ENCODE measurements around the gene TH. TPM values are rescaled to one million over a fixed set of nuclear protein-coding genes. Genes with fewer than 3 reads are reported as not detected.
A peak's percentile ranks its signal among the peaks of the same experiment; 100 is the strongest.

The TH gene
- total and polyA plus RNA-seq, 2 donors from 2014 or later = not detected

GRCh38 chr11:2144544-2145248 is 26.9 kb downstream of the TH start:
- FAIRE-seq (no peak), DNase-seq (no peak)
- no peak overlapping the region for H3K27ac ChIP-seq (ENCODE audit: low read depth in 2 of 2, low read length in 2 of 2)
- intact Hi-C loops (cut with DNase I) = no loop called here
- H3K9me3 ChIP-seq (ENCODE audit: control insufficient read depth in 2 of 3, insufficient read depth in 1 of 3, low read length in 3 of 3) = no peaks in the 10 kb centered on the region
- H3K4me3 ChIP-seq (ENCODE audit: low read length in 3 of 3) = no peak overlapping the region
- no peak for TF ChIP-seq CTCF (IDR thresholded peaks at IDR 0.05; ENCODE audit: borderline replicate concordance, extremely low read depth, insufficient read depth)
- no peak overlapping the region for H3K9ac ChIP-seq (ENCODE audit: low read length in 3 of 3)
- H3K4me1 ChIP-seq (ENCODE audit: control insufficient read depth in 2 of 3, insufficient read depth in 2 of 3, low read depth in 1 of 3, low read length in 3 of 3) = no peaks in the 10 kb centered on the region
- peaks cover 35% of the 10 kb centered on the region for H3K27me3 ChIP-seq (ENCODE audit: control insufficient read depth, insufficient read depth, low read length)
- H3K36me3 ChIP-seq (ENCODE audit: control insufficient read depth in 2 of 3, insufficient read depth in 3 of 3, low read length in 3 of 3) = no peaks in the 10 kb centered on the region

- no peaks in the 10 kb centered on the region for H3K9me3 ChIP-seq (ENCODE audit: control insufficient read depth in 2 of 3, insufficient read depth in 1 of 3, low read length in 3 of 3)
- no peak for FAIRE-seq
- no peak overlapping the region for H3K27ac ChIP-seq (ENCODE audit: low read depth in 2 of 2, low read length in 2 of 2)
- TF ChIP-seq CTCF (IDR thresholded peaks at IDR 0.05; ENCODE audit: borderline replicate concordance, extremely low read depth, insufficient read depth) = no peak
- H3K4me1 ChIP-seq (ENCODE audit: control insufficient read depth in 2 of 3, insufficient read depth in 2 of 3, low read depth in 1 of 3, low read length in 3 of 3) = no peaks in the 10 kb centered on the region
- intact Hi-C loops (cut with DNase I) = no loop called here
- H3K9ac ChIP-seq (ENCODE audit: low read length in 3 of 3) = no peak overlapping the region
- peaks cover 35% of the 10 kb centered on the region for H3K27me3 ChIP-seq (ENCODE audit: control insufficient read depth, insufficient read depth, low read length)
- peak overlapping the region in 1 of 3 donors; percentile 36 for H3K4me3 ChIP-seq (ENCODE audit: low read length in 3 of 3)
- DNase-seq = peak in 1 of 5 donors; percentile 58
- no peaks in the 10 kb centered on the region for H3K36me3 ChIP-seq (ENCODE audit: control insufficient read depth in 2 of 3, insufficient read depth in 3 of 3, low read length in 3 of 3)
Measured at GRCh38 chr11:2143799-2144543, 27.6 kb downstream of the TH start.

GRCh38 chr11:2143477-2143798 is 28.2 kb downstream of the TH start:
- Histone ChIP-seq H3K27ac (ENCODE audit: low read depth in 2 of 2, low read length in 2 of 2) (no peak overlapping the region), H3K9me3 (ENCODE audit: control insufficient read depth in 2 of 3, insufficient read depth in 1 of 3, low read length in 3 of 3) (no peaks in the 10 kb centered on the region), H3K36me3 (ENCODE audit: control insufficient read depth in 2 of 3, insufficient read depth in 3 of 3, low read length in 3 of 3) (no peaks in the 10 kb centered on the region), H3K9ac (ENCODE audit: low read length in 3 of 3) (no peak overlapping the region), H3K4me3 (ENCODE audit: low read length in 3 of 3) (peak overlapping the region in 1 of 3 donors; percentile 36), H3K4me1 (ENCODE audit: control insufficient read depth in 2 of 3, insufficient read depth in 2 of 3, low read depth in 1 of 3, low read length in 3 of 3) (no peaks in the 10 kb centered on the region), H3K27me3 (ENCODE audit: control insufficient read depth, insufficient read depth, low read length) (peaks cover 35% of the 10 kb centered on the region)
- intact Hi-C loops (cut with DNase I) = no loop called here
- DNase-seq (no peak), FAIRE-seq (no peak)
- TF ChIP-seq CTCF (IDR thresholded peaks at IDR 0.05; ENCODE audit: borderline replicate concordance, extremely low read depth, insufficient read depth) = no peak
